C4-2B (cell line): ENCODE measurements around the gene MCCC1.

Source experiments
- CTCF ChIP-seq: fragments of 450-650 bp; conservative IDR thresholded peaks from 2 replicates; pipeline ENCODE4 v1.5.1; 2017; ENCODE audit warnings: mild to moderate bottlenecking
- ZFX ChIP-seq: fragments of 450-650 bp; IDR thresholded peaks from 2 replicates; pipeline ENCODE4 v1.6.1; 2017

- no peak for TF ChIP-seq CTCF
- peak; percentile 99 for TF ChIP-seq ZFX
Observed at GRCh38 chr3:182980204-182981037, 118.9 kb downstream of the MCCC1 start, which contains the start of gene DCUN1D1.
